Epithelial cell of esophagus (primary cell): ENCODE measurements around the gene NFIB.

Experiments
- DNase-seq: peaks from one replicate; pipeline ENCODE4 v3.0.0; 2010; ENCODE audit warnings: low read depth
- H3K4me3 ChIP-seq: 2 replicates; pipeline ENCODE4 v1.5.1; 2011; ENCODE audit warnings: mild to moderate bottlenecking, low read length, control low read depth
- CTCF ChIP-seq: IDR thresholded peaks from 2 replicates; pipeline ENCODE4 v1.5.1; 2011; ENCODE audit warnings: low read depth, mild to moderate bottlenecking, low read length, control low read depth, inconsistent platforms; ENCODE audit not compliant: insufficient read depth; ENCODE audit errors: missing control alignments

NFIB gene

DNA sequence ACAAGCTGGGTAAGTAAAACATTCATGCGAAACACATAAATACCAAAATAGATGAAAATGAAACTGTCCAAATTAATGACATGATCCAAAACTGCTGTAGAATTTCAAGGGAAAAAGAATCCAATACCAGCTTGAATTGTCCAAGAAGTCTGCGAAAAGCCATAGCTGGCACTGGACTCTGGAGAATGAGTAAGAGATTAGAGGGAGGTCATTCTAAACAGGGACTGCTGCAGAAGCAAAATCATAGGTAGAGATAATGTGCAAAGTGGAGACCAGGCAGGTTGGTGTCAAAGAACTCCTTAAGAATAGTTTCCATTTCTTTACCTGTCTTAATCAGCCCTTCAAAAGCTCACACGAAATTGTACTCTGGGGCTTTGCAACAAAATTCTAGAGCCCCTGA, 162.5 kb downstream of the NFIB start:
- no peak for TF ChIP-seq CTCF
- DNase-seq, result no peak
- no peak overlapping the region for H3K4me3 ChIP-seq

GRCh38 chr9:14148501-14149103, 165.3 kb downstream of the NFIB start:
- no peak overlapping the region for H3K4me3 ChIP-seq
- no peak for TF ChIP-seq CTCF
- peak; percentile 64 for DNase-seq

DNA sequence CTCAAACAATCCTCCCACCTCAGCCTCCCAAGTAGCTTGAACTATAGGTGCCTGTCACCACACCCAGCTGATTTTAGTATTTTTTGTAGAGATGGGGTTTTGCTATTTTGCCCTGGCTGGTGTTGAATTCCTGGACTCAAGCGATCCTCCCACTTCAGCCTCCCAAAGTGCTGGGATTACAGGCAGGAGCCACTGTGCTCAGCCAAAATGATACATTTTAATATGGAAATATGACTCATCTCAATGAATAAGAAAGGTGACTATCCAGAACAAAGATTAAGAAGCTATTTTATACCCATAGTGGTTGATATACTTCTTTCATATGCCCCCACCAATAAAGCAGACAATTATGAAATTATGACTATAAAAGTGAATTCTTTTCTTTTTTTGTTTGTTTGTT, 166.2 kb downstream of the NFIB start:
- no peak for DNase-seq
- no peak overlapping the region for H3K4me3 ChIP-seq
- TF ChIP-seq CTCF, result no peak

GRCh38 chr9:14146201-14146874, 167.6 kb downstream of the NFIB start:
- H3K4me3 ChIP-seq, result no peak overlapping the region
- DNase-seq, result no peak
- TF ChIP-seq CTCF, result no peak

- TF ChIP-seq CTCF, result no peak
- no peak overlapping the region for H3K4me3 ChIP-seq
- DNase-seq, result no peak
Observed at GRCh38 chr9:14144215-14144614, 169.7 kb downstream of the NFIB start.

GRCh38 chr9:14141699-14142098, 172.2 kb downstream of the NFIB start:
- no peak for TF ChIP-seq CTCF
- no peak for DNase-seq
- no peak overlapping the region for H3K4me3 ChIP-seq

DNA sequence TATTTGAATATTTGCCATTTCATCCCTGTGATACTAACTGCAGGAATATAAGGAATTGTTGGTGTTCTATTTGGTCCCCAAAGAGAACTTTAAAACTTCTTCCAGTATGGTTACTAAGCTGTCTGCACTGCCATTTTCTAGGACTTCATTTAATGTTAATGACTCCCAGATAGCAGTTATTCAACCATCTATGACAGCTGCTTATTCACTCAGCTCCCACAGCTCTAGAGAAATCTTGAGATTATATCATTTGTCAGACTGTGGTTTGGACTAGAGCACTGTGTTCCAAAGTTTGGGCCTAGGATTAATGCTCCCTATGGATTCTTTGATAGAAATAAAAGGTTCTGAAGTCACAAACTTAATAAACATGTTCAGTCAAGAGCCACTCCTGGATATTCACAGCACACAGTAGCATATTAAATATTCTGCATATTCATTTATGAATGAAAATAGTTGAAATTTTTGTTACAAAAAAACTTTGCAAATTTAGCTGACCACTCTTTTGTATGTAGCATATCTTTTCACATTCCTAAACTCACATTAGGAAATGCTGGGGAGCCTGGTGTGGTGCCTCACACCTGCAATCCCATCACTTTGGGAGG, 173.7 kb downstream of the NFIB start:
- no peak for DNase-seq
- no peak overlapping the region for H3K4me3 ChIP-seq
- no peak for TF ChIP-seq CTCF
